Neural progenitor cell (in vitro differentiated cells): Measurements from ENCODE around the gene MSH3. TPM values are rescaled to one million over a fixed set of nuclear protein-coding genes. Genes with fewer than 3 reads are reported as not detected.

Experiments
- DNase-seq: peaks from one replicate; pipeline ENCODE4 v3.0.0-alpha.2; 2016; ENCODE audit warnings: low spot score
- H2AFZ ChIP-seq: fragments of 200-600 bp; sonication (generic); replicated peaks from 2 replicates; pipeline ENCODE4 v1.6.1; 2016; ENCODE audit warnings: antibody characterized with exemption
- H3F3A ChIP-seq: fragments of 200-600 bp; sonication (generic); 2 replicates; pipeline ENCODE4 v1.6.1; 2016; ENCODE audit warnings: antibody characterized with exemption, low read depth
- H3K27ac ChIP-seq: fragments of 200-600 bp; sonication (generic); 2 replicates; pipeline ENCODE4 v1.5.1; 2016; ENCODE audit warnings: mild to moderate bottlenecking
- H3K27me3 ChIP-seq: fragments of 200-600 bp; sonication (generic); 2 replicates; pipeline ENCODE4 v1.6.1; 2016; ENCODE audit warnings: mild to moderate bottlenecking, moderate library complexity
- H3K36me3 ChIP-seq: fragments of 200-600 bp; sonication (generic); 2 replicates; pipeline ENCODE4 v1.5.1; 2016
- H3K4me1 ChIP-seq: fragments of 200-600 bp; sonication (generic); 2 replicates; pipeline ENCODE4 v1.6.1; 2016; ENCODE audit warnings: mixed run types
- H3K4me2 ChIP-seq: fragments of 200-600 bp; sonication (generic); 2 replicates; pipeline ENCODE4 v1.6.1; 2016
- H3K4me3 ChIP-seq: fragments of 200-600 bp; sonication (generic); 2 replicates; pipeline ENCODE4 v1.5.1; 2016
- H3K79me2 ChIP-seq: fragments of 200-600 bp; sonication (generic); 2 replicates; pipeline ENCODE4 v1.6.1; 2016; ENCODE audit warnings: low read depth
- H3K9ac ChIP-seq: fragments of 200-600 bp; sonication (generic); 2 replicates; pipeline ENCODE4 v1.6.1; 2016
- H3K9me3 ChIP-seq: fragments of 200-600 bp; sonication (generic); 2 replicates; pipeline ENCODE4 v1.5.1; 2016; ENCODE audit warnings: low read depth
- H4K20me1 ChIP-seq: fragments of 200-600 bp; sonication (generic); 2 replicates; pipeline ENCODE4 v1.6.1; 2016; ENCODE audit warnings: low read depth
- H3K27ac Mint-ChIP-seq: 3 replicates; pipeline ENCODE4 v1.8.0; 2021; ENCODE audit warnings: mixed read lengths
- H3K27me3 Mint-ChIP-seq: 2 replicates; pipeline ENCODE4 v1.8.0; 2022; ENCODE audit warnings: low read depth, mild to moderate bottlenecking, inconsistent platforms, moderate library complexity, mixed read lengths; ENCODE audit not compliant: insufficient read depth
- H3K36me3 Mint-ChIP-seq: 3 replicates; pipeline ENCODE4 v1.8.0; 2021; ENCODE audit warnings: mixed read lengths
- H3K4me1 Mint-ChIP-seq: 3 replicates; pipeline ENCODE4 v1.8.0; 2021; ENCODE audit warnings: mixed read lengths
- H3K4me3 Mint-ChIP-seq: 3 replicates; pipeline ENCODE4 v1.8.0; 2021; ENCODE audit warnings: mild to moderate bottlenecking, moderate library complexity, mixed read lengths
- H3K9me3 Mint-ChIP-seq: 3 replicates; pipeline ENCODE4 v1.8.0; 2020; ENCODE audit warnings: mixed read lengths
- EZH2 ChIP-seq: fragments of 200-600 bp; sonication (generic); IDR thresholded peaks from 2 replicates; pipeline ENCODE4 v1.6.1; 2017; ENCODE audit warnings: antibody characterized with exemption, mild to moderate bottlenecking, moderate library complexity
- EZH2phosphoT487 ChIP-seq: fragments of 200-600 bp; sonication (generic); IDR thresholded peaks from 2 replicates; pipeline ENCODE4 v1.6.1; 2017; ENCODE audit warnings: antibody characterized with exemption
- total RNA-seq: library from RNA; depleted of rRNA; stranded (reverse); fragments of >200 nt; gene quantifications from 2 replicates; pipeline ENCODE4 v1.2.3, GENCODE V29; 2015; ENCODE audit warnings: low replicate concordance
- TF ChIP-seq, protein P1 (sequence below): fragments of 200-600 bp; sonication (generic); IDR thresholded peaks from 2 replicates; pipeline ENCODE4 v1.5.1; 2017; ENCODE audit warnings: antibody characterized with exemption, mild to moderate bottlenecking

Gene MSH3
- total RNA-seq, 1 donor from 2014 or later = 26.1 TPM

DNA sequence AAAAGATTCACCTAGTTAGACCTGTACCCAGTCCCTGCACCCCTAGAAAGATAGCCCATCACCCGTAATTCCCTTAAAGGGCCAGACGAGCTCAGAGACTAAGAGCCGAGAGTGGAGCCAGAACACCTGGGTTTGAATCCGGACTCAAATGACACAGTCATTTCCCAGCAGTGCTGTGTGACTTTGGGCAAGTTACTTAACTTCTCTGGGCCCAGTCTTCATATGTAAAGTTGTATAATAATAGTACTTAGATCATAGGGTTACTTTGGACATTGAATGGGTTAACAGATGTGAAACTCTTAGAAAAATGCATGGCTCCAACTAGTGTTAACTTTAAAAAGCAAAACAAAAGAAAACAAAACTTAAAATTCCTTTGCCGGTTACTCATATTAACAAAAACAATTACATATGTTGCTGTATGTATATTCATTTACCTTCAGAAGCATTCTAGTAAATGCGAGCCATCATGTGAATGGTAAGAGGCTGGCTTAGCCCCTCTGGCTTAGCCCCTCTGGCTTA lies 265.3 kb downstream of the MSH3 start:
- Mint-ChIP-seq H3K9me3 (no peaks in the 10 kb centered on the region), H3K4me1 (no peaks in the 10 kb centered on the region), H3K4me3 (no peak overlapping the region), H3K36me3 (no peaks in the 10 kb centered on the region), H3K27ac (no peak overlapping the region), H3K27me3 (peaks cover 2% of the 10 kb centered on the region)
- H3K4me2 ChIP-seq = no peak overlapping the region
- H3K4me3 ChIP-seq = no peak overlapping the region
- no peaks in the 10 kb centered on the region for H3K4me1 ChIP-seq
- no peak overlapping the region for H3K9ac ChIP-seq
- no peaks in the 10 kb centered on the region for H3K36me3 ChIP-seq
- DNase-seq = no peak
- H3F3A ChIP-seq = no peaks in the 10 kb centered on the region
- no peaks in the 10 kb centered on the region for H3K27me3 ChIP-seq
- H3K9me3 ChIP-seq = no peaks in the 10 kb centered on the region
- H4K20me1 ChIP-seq = no peaks in the 10 kb centered on the region
- H3K27ac ChIP-seq = no peak overlapping the region
- no peak overlapping the region for H2AFZ ChIP-seq
- H3K79me2 ChIP-seq = no peaks in the 10 kb centered on the region
- TF ChIP-seq EZH2phosphoT487 = no peak
- TF ChIP-seq, protein P1, sequence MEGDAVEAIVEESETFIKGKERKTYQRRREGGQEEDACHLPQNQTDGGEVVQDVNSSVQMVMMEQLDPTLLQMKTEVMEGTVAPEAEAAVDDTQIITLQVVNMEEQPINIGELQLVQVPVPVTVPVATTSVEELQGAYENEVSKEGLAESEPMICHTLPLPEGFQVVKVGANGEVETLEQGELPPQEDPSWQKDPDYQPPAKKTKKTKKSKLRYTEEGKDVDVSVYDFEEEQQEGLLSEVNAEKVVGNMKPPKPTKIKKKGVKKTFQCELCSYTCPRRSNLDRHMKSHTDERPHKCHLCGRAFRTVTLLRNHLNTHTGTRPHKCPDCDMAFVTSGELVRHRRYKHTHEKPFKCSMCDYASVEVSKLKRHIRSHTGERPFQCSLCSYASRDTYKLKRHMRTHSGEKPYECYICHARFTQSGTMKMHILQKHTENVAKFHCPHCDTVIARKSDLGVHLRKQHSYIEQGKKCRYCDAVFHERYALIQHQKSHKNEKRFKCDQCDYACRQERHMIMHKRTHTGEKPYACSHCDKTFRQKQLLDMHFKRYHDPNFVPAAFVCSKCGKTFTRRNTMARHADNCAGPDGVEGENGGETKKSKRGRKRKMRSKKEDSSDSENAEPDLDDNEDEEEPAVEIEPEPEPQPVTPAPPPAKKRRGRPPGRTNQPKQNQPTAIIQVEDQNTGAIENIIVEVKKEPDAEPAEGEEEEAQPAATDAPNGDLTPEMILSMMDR = no peak
- no peak for TF ChIP-seq EZH2

- H3K4me1 Mint-ChIP-seq = no peaks in the 10 kb centered on the region
- no peaks in the 10 kb centered on the region for H3K9me3 Mint-ChIP-seq
- peaks cover 2% of the 10 kb centered on the region for H3K27me3 Mint-ChIP-seq
- Histone ChIP-seq H3K9ac (no peak overlapping the region), H3K27ac (no peak overlapping the region), H3K36me3 (no peaks in the 10 kb centered on the region), H3K4me1 (no peaks in the 10 kb centered on the region), H2AFZ (no peak overlapping the region), H3K79me2 (no peaks in the 10 kb centered on the region), H3K4me2 (no peak overlapping the region), H3K27me3 (no peaks in the 10 kb centered on the region), H4K20me1 (no peaks in the 10 kb centered on the region), H3K4me3 (no peak overlapping the region), H3K9me3 (no peaks in the 10 kb centered on the region), H3F3A (no peaks in the 10 kb centered on the region)
- no peak overlapping the region for H3K4me3 Mint-ChIP-seq
- TF ChIP-seq EZH2phosphoT487 (no peak), EZH2 (no peak)
- TF ChIP-seq, protein P1 = no peak
- DNase-seq = no peak
- no peak overlapping the region for H3K27ac Mint-ChIP-seq
- no peaks in the 10 kb centered on the region for H3K36me3 Mint-ChIP-seq
Measured at GRCh38 chr5:80920333-80920732, 265.9 kb downstream of the MSH3 start.

DNA sequence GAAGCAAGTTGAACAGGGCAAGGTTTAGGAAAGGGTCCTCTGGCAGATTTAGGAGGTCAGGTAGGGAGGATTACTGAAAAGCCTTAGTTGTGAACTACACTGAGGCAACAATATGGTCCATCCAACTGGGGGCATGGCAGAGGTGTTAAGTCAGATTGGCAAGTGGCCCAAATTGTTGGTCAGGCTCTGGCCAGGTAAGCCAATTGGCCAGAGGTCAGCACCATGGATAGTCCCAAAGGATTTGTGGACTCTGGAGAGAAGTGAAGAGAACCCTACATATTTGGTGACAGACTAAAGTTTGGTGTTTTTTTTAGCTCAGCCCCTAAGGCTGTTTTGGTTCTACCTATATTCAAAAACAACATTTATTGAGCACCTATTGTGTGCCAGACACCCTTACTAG lies 266.6 kb downstream of the MSH3 start:
- Mint-ChIP-seq H3K4me3 (no peak overlapping the region), H3K36me3 (no peaks in the 10 kb centered on the region), H3K27me3 (peaks cover 2% of the 10 kb centered on the region), H3K9me3 (no peaks in the 10 kb centered on the region), H3K4me1 (no peaks in the 10 kb centered on the region), H3K27ac (no peak overlapping the region)
- Histone ChIP-seq H3K4me3 (no peak overlapping the region), H3F3A (no peaks in the 10 kb centered on the region), H4K20me1 (no peaks in the 10 kb centered on the region), H3K79me2 (no peaks in the 10 kb centered on the region), H3K4me1 (no peaks in the 10 kb centered on the region), H3K27ac (no peak overlapping the region), H3K9me3 (no peaks in the 10 kb centered on the region), H3K27me3 (no peaks in the 10 kb centered on the region), H3K9ac (no peak overlapping the region), H3K4me2 (no peak overlapping the region), H3K36me3 (no peaks in the 10 kb centered on the region), H2AFZ (no peak overlapping the region)
- DNase-seq = peak; percentile 17
- TF ChIP-seq, protein P1 = no peak
- TF ChIP-seq EZH2phosphoT487 (no peak), EZH2 (no peak)
